DOHH2 (cell line): Measurements from ENCODE around the gene GDAP1L1.

Source experiments
- H3F3A ChIP-seq: fragments of 200-600 bp; sonication (generic), shearing (Covaris generic); 2 replicates; pipeline ENCODE4 v1.6.0; 2016; ENCODE audit warnings: antibody characterized with exemption, mild to moderate bottlenecking; ENCODE audit not compliant: control insufficient read depth, insufficient read depth
- H3K27ac ChIP-seq: fragments of 200-600 bp; sonication (generic); 2 replicates; pipeline ENCODE4 v1.5.1; 2014; ENCODE audit warnings: low read depth, mild to moderate bottlenecking, low read length, moderate library complexity
- H3K27me3 ChIP-seq: fragments of 200-600 bp; sonication (generic); 2 replicates; pipeline ENCODE4 v1.6.1; 2014; ENCODE audit warnings: mild to moderate bottlenecking, low read length, mixed read lengths; ENCODE audit not compliant: control insufficient read depth
- H3K36me3 ChIP-seq: fragments of 200-600 bp; sonication (generic); 2 replicates; pipeline ENCODE4 v1.6.1; 2014; ENCODE audit warnings: mild to moderate bottlenecking, low read length, moderate library complexity, mixed read lengths; ENCODE audit not compliant: control insufficient read depth
- H3K4me1 ChIP-seq: fragments of 200-600 bp; sonication (generic); 2 replicates; pipeline ENCODE4 v1.6.1; 2014; ENCODE audit warnings: mild to moderate bottlenecking, low read length, mixed read lengths; ENCODE audit not compliant: control insufficient read depth
- H3K4me2 ChIP-seq: fragments of 200-600 bp; sonication (generic); 2 replicates; pipeline ENCODE4 v1.6.0; 2014; ENCODE audit warnings: mild to moderate bottlenecking, low read length, moderate library complexity
- H3K4me3 ChIP-seq: fragments of 200-600 bp; sonication (generic); 2 replicates; pipeline ENCODE4 v1.5.1; 2014; ENCODE audit warnings: mild to moderate bottlenecking, low read length, mixed read lengths
- H3K79me2 ChIP-seq: fragments of 200-600 bp; sonication (generic); 2 replicates; pipeline ENCODE4 v1.6.1; 2014; ENCODE audit warnings: mild to moderate bottlenecking, low read length, mixed read lengths; ENCODE audit not compliant: control insufficient read depth
- H3K9me2 ChIP-seq: fragments of 200-600 bp; sonication (generic); replicated peaks from 2 replicates; pipeline ENCODE4 v1.6.1; 2014; ENCODE audit warnings: mild to moderate bottlenecking, low read length, mixed read lengths; ENCODE audit not compliant: control insufficient read depth
- H3K9me3 ChIP-seq: fragments of 200-600 bp; sonication (generic); 2 replicates; pipeline ENCODE4 v1.6.1; 2014; ENCODE audit warnings: antibody characterized with exemption, low read length, mixed read lengths; ENCODE audit not compliant: control insufficient read depth, insufficient read depth
- H4K20me1 ChIP-seq: fragments of 200-600 bp; sonication (generic); 2 replicates; pipeline ENCODE4 v1.6.0; 2014; ENCODE audit warnings: low read depth, mild to moderate bottlenecking, antibody characterized with exemption, low read length, moderate library complexity; ENCODE audit not compliant: control insufficient read depth, insufficient read depth
- EZH2phosphoT487 ChIP-seq: fragments of 200-600 bp; sonication (generic); IDR thresholded peaks from 2 replicates; pipeline ENCODE4 v1.6.1; 2017; ENCODE audit warnings: borderline replicate concordance, mild to moderate bottlenecking, antibody characterized with exemption, low read length, moderate library complexity, mixed read lengths
- TF ChIP-seq, protein P1 (sequence below): fragments of 200-600 bp; sonication (generic); IDR thresholded peaks from one replicate; pipeline ENCODE4 v1.5.1; 2014; ENCODE audit warnings: antibody characterized with exemption, mild to moderate bottlenecking, low read depth, low read length; ENCODE audit not compliant: poor library complexity, severe bottlenecking

GDAP1L1 gene

GRCh38 chr20:44215125-44215524 lies 32.0 kb upstream of the GDAP1L1 start:
- Histone ChIP-seq H3K27me3 (0 out of 2 replicates have a peak, but pooled peaks cover 4% of the 10 kb centered on the region), H3K27ac (no peak overlapping the region), H3K4me2 (no peak overlapping the region), H3K9me3 (no peaks in the 10 kb centered on the region), H3F3A (0 out of 2 replicates have a peak, but pooled peaks cover 2% of the 10 kb centered on the region), H3K4me1 (peaks cover 26% of the 10 kb centered on the region), H4K20me1 (no peaks in the 10 kb centered on the region), H3K79me2 (peaks cover 4% of the 10 kb centered on the region), H3K4me3 (no peak overlapping the region), H3K36me3 (peaks cover 1% of the 10 kb centered on the region), H3K9me2 (no peaks in the 10 kb centered on the region)
- TF ChIP-seq, protein P1, sequence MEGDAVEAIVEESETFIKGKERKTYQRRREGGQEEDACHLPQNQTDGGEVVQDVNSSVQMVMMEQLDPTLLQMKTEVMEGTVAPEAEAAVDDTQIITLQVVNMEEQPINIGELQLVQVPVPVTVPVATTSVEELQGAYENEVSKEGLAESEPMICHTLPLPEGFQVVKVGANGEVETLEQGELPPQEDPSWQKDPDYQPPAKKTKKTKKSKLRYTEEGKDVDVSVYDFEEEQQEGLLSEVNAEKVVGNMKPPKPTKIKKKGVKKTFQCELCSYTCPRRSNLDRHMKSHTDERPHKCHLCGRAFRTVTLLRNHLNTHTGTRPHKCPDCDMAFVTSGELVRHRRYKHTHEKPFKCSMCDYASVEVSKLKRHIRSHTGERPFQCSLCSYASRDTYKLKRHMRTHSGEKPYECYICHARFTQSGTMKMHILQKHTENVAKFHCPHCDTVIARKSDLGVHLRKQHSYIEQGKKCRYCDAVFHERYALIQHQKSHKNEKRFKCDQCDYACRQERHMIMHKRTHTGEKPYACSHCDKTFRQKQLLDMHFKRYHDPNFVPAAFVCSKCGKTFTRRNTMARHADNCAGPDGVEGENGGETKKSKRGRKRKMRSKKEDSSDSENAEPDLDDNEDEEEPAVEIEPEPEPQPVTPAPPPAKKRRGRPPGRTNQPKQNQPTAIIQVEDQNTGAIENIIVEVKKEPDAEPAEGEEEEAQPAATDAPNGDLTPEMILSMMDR: peak; percentile 86
- TF ChIP-seq EZH2phosphoT487: no peak

DNA sequence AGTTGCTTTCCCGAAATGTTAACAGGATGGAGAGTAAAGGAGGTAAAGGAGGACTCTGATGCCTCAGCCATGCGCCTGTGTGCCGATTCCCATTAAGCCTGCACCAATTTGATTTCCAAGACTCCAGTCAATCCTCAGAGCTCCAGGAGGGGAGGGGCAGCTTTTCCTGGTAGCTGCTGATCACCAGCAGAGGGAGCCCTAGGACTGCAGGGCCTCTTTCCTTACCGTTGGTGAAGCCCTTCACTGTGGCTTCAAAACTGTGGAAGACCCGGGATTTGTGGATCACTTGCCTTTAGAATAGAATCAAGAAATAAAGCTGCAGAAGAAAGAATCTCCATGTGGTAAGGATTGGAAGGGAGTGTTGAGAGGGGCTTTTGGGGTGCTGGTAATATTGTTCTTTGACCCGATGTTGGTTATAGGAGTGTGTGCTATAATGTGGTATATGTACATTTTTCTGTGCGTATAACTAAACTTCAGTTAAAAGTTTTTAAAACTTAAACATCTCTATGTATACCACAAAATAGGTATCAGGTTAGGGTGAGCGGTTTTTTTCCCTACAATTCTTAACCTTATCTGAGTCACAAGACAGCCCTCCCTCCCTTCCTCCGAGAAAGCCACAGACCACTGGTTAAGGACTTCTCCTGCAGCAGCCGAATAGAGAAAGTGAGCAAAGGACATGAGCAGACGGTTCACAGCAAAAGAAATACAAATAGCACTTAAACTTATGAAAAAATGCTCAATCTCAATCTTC lies 29.6 kb upstream of the GDAP1L1 start:
- Histone ChIP-seq H3K9me3 (no peaks in the 10 kb centered on the region), H3K27me3 (0 out of 2 replicates have a peak, but pooled peaks cover 4% of the 10 kb centered on the region), H3F3A (0 out of 2 replicates have a peak, but pooled peaks cover 2% of the 10 kb centered on the region), H3K27ac (no peak overlapping the region), H4K20me1 (no peaks in the 10 kb centered on the region), H3K4me2 (0 out of 2 replicates have a peak overlapping the region, but pooled peaks have one; percentile 13), H3K4me3 (no peak overlapping the region), H3K36me3 (no peaks in the 10 kb centered on the region), H3K79me2 (no peaks in the 10 kb centered on the region), H3K4me1 (peaks cover 18% of the 10 kb centered on the region), H3K9me2 (no peaks in the 10 kb centered on the region)
- TF ChIP-seq, protein P1: peak; percentile 95
- TF ChIP-seq EZH2phosphoT487: no peak

- Histone ChIP-seq H3K4me2 (peak overlapping the region; percentile 13), H3F3A (0 out of 2 replicates have a peak, but pooled peaks cover 2% of the 10 kb centered on the region), H3K9me2 (no peaks in the 10 kb centered on the region), H3K36me3 (no peaks in the 10 kb centered on the region), H3K4me1 (peaks cover 18% of the 10 kb centered on the region), H4K20me1 (no peaks in the 10 kb centered on the region), H3K27ac (no peak overlapping the region), H3K9me3 (no peaks in the 10 kb centered on the region), H3K4me3 (no peak overlapping the region), H3K79me2 (no peaks in the 10 kb centered on the region), H3K27me3 (0 out of 2 replicates have a peak, but pooled peaks cover 4% of the 10 kb centered on the region)
- TF ChIP-seq, protein P1: no peak
- no peak for TF ChIP-seq EZH2phosphoT487
These were observed 28.7 kb upstream of the GDAP1L1 start for GRCh38 chr20:44218446-44218845.
